ENCODE results near the gene CFAP61.

Gene CFAP61

DNA sequence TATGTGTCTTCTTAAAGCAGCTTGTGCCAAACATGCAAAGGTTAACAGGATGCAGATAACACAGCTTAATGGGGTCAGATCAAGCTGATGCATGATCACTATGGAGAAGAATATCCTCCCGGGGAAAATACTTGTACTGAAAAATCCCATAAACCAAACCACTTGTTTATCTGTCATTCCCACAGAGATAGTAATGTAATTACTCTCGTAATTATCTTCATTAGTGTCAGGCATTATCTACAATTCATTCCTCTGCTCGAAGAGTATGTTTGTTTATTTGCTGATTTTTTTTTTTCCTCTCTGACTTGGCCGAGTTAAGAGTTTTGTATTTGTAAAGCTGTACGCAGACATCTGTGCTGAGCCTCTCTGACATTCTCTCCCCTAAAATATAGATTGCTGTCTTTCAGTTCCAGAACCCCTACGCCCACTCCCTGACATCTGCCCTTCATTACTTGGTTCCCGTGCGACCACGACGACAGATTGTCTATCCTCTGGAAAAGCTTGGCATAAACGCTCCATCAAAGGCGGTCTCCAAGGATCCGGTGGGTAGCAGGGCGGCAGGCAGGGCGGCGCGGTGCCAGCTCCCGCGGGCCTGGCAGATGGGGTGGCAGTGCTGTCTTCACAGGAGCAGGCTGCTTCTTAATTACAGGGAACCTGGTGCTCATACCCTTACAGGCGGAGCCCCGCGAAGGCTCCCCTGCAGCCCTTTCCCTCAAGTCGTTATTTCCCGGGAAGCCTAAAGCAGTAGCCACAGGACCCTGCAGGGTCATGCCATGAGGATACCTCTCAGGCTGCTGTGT lies 147.2 kb downstream of the CFAP61 start:
- H3K36me3 Mint-ChIP-seq (ENCODE audit: low read depth) = no peaks in the 10 kb centered on the region
- H3K4me1 Mint-ChIP-seq (ENCODE audit: low read depth) = no peaks in the 10 kb centered on the region
- H3K9me3 Mint-ChIP-seq = peaks cover 6% of the 10 kb centered on the region
- no peak overlapping the region for H3K4me3 Mint-ChIP-seq
- no peak overlapping the region for H3K27ac Mint-ChIP-seq
- peaks cover 22% of the 10 kb centered on the region for H3K27me3 Mint-ChIP-seq

DNA sequence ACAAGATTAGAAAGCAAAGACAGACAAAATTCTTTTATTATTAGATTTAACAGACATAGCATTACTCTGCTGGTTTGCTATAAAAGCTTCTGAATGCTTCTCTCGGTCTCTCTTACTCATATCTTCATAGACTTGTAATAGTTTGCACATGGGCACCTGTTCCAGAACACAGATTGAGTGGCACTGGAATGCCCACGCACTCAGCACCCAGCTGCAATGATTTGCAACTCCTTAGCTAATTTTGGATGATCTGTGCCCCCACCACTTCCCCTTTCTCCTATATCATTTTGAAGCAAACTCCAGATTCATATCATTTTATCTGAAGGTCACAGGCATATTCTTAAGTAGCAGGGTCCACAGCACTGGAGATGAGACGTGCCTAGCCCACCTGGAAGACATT lies 148.8 kb downstream of the CFAP61 start:
- Mint-ChIP-seq H3K9me3 (peaks cover 6% of the 10 kb centered on the region), H3K36me3 (ENCODE audit: low read depth) (no peaks in the 10 kb centered on the region), H3K27me3 (peaks cover 30% of the 10 kb centered on the region), H3K4me1 (ENCODE audit: low read depth) (no peaks in the 10 kb centered on the region), H3K4me3 (no peak overlapping the region), H3K27ac (no peak overlapping the region)

- no peak overlapping the region for H3K4me3 Mint-ChIP-seq
- H3K36me3 Mint-ChIP-seq (ENCODE audit: low read depth) = no peaks in the 10 kb centered on the region
- H3K27ac Mint-ChIP-seq = no peak overlapping the region
- H3K4me1 Mint-ChIP-seq (ENCODE audit: low read depth) = no peaks in the 10 kb centered on the region
- H3K27me3 Mint-ChIP-seq = peaks cover 30% of the 10 kb centered on the region
- H3K9me3 Mint-ChIP-seq = peaks cover 6% of the 10 kb centered on the region
These were observed 149.3 kb downstream of the CFAP61 start for GRCh38 chr20:20201639-20202038.

DNA sequence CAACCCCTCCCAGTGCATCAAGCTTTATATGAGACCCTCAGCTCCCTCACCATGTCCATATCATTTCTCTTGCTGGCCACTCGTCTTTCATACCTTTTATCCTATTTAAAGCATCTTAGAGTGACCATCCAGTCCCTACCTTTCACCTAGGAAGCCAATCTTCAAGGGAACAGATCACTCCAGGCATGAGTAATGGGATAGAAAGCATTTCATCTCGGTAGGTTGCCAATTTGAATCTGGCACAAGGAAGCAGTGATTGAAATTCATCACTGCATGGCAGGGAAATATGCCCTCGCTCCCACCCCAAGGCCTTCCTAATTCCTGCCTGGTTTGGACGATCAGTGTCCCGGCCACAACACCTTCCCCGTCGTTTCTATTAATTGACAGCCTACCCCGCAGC lies 150.4 kb downstream of the CFAP61 start:
- H3K4me3 Mint-ChIP-seq = no peak overlapping the region
- H3K9me3 Mint-ChIP-seq = peaks cover 6% of the 10 kb centered on the region
- H3K36me3 Mint-ChIP-seq (ENCODE audit: low read depth) = no peaks in the 10 kb centered on the region
- H3K27me3 Mint-ChIP-seq = peaks cover 31% of the 10 kb centered on the region
- H3K4me1 Mint-ChIP-seq (ENCODE audit: low read depth) = peaks cover 2% of the 10 kb centered on the region
- no peak overlapping the region for H3K27ac Mint-ChIP-seq

DNA sequence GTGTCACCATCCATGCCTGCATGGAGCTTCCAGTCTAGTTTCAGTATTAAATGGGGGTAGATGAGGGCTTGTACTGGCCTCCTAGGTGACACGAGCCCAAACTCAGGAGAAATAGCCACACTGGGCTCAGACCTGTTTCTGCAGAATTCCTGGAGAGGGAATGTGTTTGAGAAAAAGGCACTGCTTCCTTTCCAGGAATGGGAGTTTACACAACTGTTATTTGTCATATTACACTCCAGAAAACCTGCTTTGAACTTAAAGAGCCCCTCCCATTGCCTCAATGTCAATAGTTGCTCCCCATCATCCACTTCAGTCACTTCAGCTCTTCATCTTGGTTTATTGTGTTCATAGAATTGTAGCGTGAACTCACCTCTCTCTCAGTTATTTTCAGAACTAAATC lies 151.5 kb downstream of the CFAP61 start:
- Mint-ChIP-seq H3K27ac (no peak overlapping the region), H3K4me3 (no peak overlapping the region), H3K4me1 (ENCODE audit: low read depth) (peaks cover 5% of the 10 kb centered on the region), H3K36me3 (ENCODE audit: low read depth) (no peaks in the 10 kb centered on the region), H3K27me3 (peaks cover 32% of the 10 kb centered on the region), H3K9me3 (peaks cover 6% of the 10 kb centered on the region)

DNA sequence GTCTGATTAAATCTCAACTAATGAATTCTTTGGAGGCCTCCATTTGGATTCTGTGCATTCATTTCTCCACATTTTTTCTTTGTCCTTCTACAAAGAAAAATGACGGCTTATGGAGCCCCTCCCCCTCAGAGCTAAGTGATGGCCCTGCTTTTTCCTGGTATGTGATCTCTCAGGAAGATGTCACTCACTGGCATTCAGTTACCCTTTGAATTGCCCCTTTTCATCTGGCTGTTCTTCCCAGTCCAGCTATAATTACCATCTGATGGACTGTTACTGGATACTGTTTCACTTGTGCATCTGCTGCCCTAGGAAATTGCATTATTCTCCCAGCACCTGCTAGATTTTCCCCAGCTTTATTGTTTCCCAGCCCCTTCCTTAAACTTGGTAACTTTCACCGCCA lies 151.9 kb downstream of the CFAP61 start:
- peaks cover 5% of the 10 kb centered on the region for H3K4me1 Mint-ChIP-seq (ENCODE audit: low read depth)
- no peaks in the 10 kb centered on the region for H3K36me3 Mint-ChIP-seq (ENCODE audit: low read depth)
- H3K9me3 Mint-ChIP-seq = peaks cover 6% of the 10 kb centered on the region
- no peak overlapping the region for H3K4me3 Mint-ChIP-seq
- peaks cover 35% of the 10 kb centered on the region for H3K27me3 Mint-ChIP-seq
- no peak overlapping the region for H3K27ac Mint-ChIP-seq

GRCh38 chr20:20205141-20205861 lies 153.0 kb downstream of the CFAP61 start:
- Mint-ChIP-seq H3K27me3 (peaks cover 33% of the 10 kb centered on the region), H3K4me1 (ENCODE audit: low read depth) (peaks cover 5% of the 10 kb centered on the region), H3K4me3 (no peak overlapping the region), H3K36me3 (ENCODE audit: low read depth) (no peaks in the 10 kb centered on the region), H3K9me3 (peaks cover 6% of the 10 kb centered on the region), H3K27ac (no peak overlapping the region)

DNA sequence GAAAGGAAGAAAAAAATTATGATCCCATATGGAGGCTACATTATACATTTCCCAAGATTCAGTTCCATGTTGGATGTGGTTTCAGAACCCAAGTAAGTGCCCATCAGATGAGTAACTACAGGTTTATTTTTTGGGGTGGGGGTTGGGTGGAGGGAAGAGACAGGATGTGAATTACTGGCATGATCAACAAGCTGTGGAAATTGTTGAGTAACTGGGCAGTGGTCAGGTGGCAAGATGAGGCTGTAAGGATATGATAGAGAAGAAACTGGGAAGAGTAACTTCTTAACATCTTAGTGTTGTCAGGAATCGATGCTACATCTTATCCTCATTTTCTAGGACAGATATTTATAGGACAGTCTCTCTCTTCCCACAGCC lies 153.5 kb downstream of the CFAP61 start:
- Mint-ChIP-seq H3K27me3 (peaks cover 33% of the 10 kb centered on the region), H3K9me3 (peaks cover 6% of the 10 kb centered on the region), H3K27ac (no peak overlapping the region), H3K36me3 (ENCODE audit: low read depth) (no peaks in the 10 kb centered on the region), H3K4me1 (ENCODE audit: low read depth) (peaks cover 5% of the 10 kb centered on the region), H3K4me3 (no peak overlapping the region)

GRCh38 chr20:20206788-20207187 lies 154.5 kb downstream of the CFAP61 start:
- Mint-ChIP-seq H3K36me3 (ENCODE audit: low read depth) (no peaks in the 10 kb centered on the region), H3K4me3 (no peak overlapping the region), H3K27me3 (peaks cover 33% of the 10 kb centered on the region), H3K9me3 (peaks cover 6% of the 10 kb centered on the region), H3K27ac (no peak overlapping the region), H3K4me1 (ENCODE audit: low read depth) (peaks cover 5% of the 10 kb centered on the region)

GRCh38 chr20:20207291-20207690 lies 155.0 kb downstream of the CFAP61 start:
- Mint-ChIP-seq H3K27ac (no peak overlapping the region), H3K4me1 (ENCODE audit: low read depth) (peaks cover 5% of the 10 kb centered on the region), H3K9me3 (peaks cover 6% of the 10 kb centered on the region), H3K4me3 (no peak overlapping the region), H3K27me3 (peaks cover 33% of the 10 kb centered on the region), H3K36me3 (ENCODE audit: low read depth) (no peaks in the 10 kb centered on the region)

- Mint-ChIP-seq H3K36me3 (ENCODE audit: low read depth) (no peaks in the 10 kb centered on the region), H3K4me3 (no peak overlapping the region), H3K4me1 (ENCODE audit: low read depth) (peaks cover 5% of the 10 kb centered on the region), H3K9me3 (peaks cover 6% of the 10 kb centered on the region), H3K27me3 (peaks cover 32% of the 10 kb centered on the region), H3K27ac (no peak overlapping the region)
These were observed 155.5 kb downstream of the CFAP61 start for GRCh38 chr20:20207872-20208271.

- H3K9me3 Mint-ChIP-seq = no peaks in the 10 kb centered on the region
- no peak overlapping the region for H3K4me3 Mint-ChIP-seq
- H3K36me3 Mint-ChIP-seq (ENCODE audit: low read depth) = no peaks in the 10 kb centered on the region
- no peak overlapping the region for H3K27ac Mint-ChIP-seq
- H3K4me1 Mint-ChIP-seq (ENCODE audit: low read depth) = peaks cover 5% of the 10 kb centered on the region
- peaks cover 19% of the 10 kb centered on the region for H3K27me3 Mint-ChIP-seq
These were observed 157.4 kb downstream of the CFAP61 start for GRCh38 chr20:20209684-20210083.

DNA sequence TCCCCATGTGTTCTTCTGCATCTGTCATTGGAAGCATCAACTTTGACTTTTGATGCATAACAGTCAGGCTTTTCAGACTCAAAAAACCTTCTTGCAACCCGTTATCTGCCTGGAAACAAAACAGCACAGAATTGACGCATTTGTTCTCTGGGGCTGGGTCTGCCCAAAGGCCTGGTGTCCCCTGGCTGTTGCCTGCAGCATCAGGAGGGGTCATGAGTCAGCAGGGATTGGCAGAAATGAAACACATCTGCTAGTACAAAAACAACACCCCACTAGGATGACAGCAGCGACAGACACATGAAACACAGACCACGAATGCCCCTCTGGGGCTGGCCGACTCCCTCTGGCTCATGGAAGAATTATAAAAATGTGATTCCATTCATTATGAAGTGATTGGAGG lies 158.0 kb downstream of the CFAP61 start:
- H3K4me1 Mint-ChIP-seq (ENCODE audit: low read depth) = peaks cover 5% of the 10 kb centered on the region
- peaks cover 20% of the 10 kb centered on the region for H3K27me3 Mint-ChIP-seq
- H3K27ac Mint-ChIP-seq = no peak overlapping the region
- H3K36me3 Mint-ChIP-seq (ENCODE audit: low read depth) = no peaks in the 10 kb centered on the region
- no peak overlapping the region for H3K4me3 Mint-ChIP-seq
- no peaks in the 10 kb centered on the region for H3K9me3 Mint-ChIP-seq

- no peak overlapping the region for H3K27ac Mint-ChIP-seq
- no peaks in the 10 kb centered on the region for H3K36me3 Mint-ChIP-seq (ENCODE audit: low read depth)
- H3K4me3 Mint-ChIP-seq = no peak overlapping the region
- no peaks in the 10 kb centered on the region for H3K9me3 Mint-ChIP-seq
- H3K4me1 Mint-ChIP-seq (ENCODE audit: low read depth) = peaks cover 5% of the 10 kb centered on the region
- peaks cover 21% of the 10 kb centered on the region for H3K27me3 Mint-ChIP-seq
These were observed 158.6 kb downstream of the CFAP61 start for GRCh38 chr20:20210943-20211273.

- H3K36me3 Mint-ChIP-seq (ENCODE audit: low read depth) = no peaks in the 10 kb centered on the region
- H3K27me3 Mint-ChIP-seq = peaks cover 21% of the 10 kb centered on the region
- H3K9me3 Mint-ChIP-seq = no peaks in the 10 kb centered on the region
- H3K27ac Mint-ChIP-seq = no peak overlapping the region
- peaks cover 5% of the 10 kb centered on the region for H3K4me1 Mint-ChIP-seq (ENCODE audit: low read depth)
- no peak overlapping the region for H3K4me3 Mint-ChIP-seq
These were observed 159.1 kb downstream of the CFAP61 start for GRCh38 chr20:20211274-20211987.

Data from stimulated activated naive CD8-positive, alpha-beta T cell treated with anti-CD3 and anti-CD28 coated beads, Interleukin-15, Interleukin-2, amounts not matched to agents 100 ng/mL and 50 ng/mL, for 24 hours (primary cell).